Vagina (tissue), 2 donors: Measurements from ENCODE around the gene RNU6-9.
"Not testable (repeated sequence)": the region's sequence is repeated elsewhere in the genome, so short reads cannot be mapped to it uniquely, and the experiment has no call there.

Experiments
- CTCF ChIP-seq, 3 experiments: fragments of 450-650 bp in 2 of 3; fragments of 200-600 bp in 1 of 3; sonication (generic) in 1 of 3; IDR thresholded peaks; one replicate each; pipeline ENCODE4 v1.5.1; 2017 to 2019; ENCODE audit warnings: antibody characterized with exemption in 3 of 3, mild to moderate bottlenecking in 2 of 3, moderate library complexity in 2 of 3
- POLR2A ChIP-seq, 2 donors: fragments of 450-650 bp; IDR thresholded peaks; one replicate each; pipeline ENCODE4 v1.6.1; 2017; ENCODE audit warnings: antibody characterized with exemption in 2 of 2, mild to moderate bottlenecking in 2 of 2, moderate library complexity in 2 of 2
- POLR2AphosphoS5 ChIP-seq, 2 donors: sonication (generic); formaldehyde crosslinking; IDR thresholded peaks; one replicate each; pipeline ENCODE4 v1.9.0; 2017; ENCODE audit warnings: antibody characterized with exemption in 2 of 2, mild to moderate bottlenecking in 2 of 2, low read depth in 1 of 2; ENCODE audit not compliant: insufficient read depth in 1 of 2

GRCh38 chr19:878751-879561 is 14.3 kb upstream of the RNU6-9 start:
- not testable (repeated sequence) for TF ChIP-seq POLR2A (IDR thresholded peaks at IDR 0.05); CTCF (IDR thresholded peaks at IDR 0.05); POLR2AphosphoS5 (IDR thresholded peaks at IDR 0.05; ENCODE audit: insufficient read depth in 1 of 2, low read depth in 1 of 2)
